SU-DHL-6 (cell line): Measurements from ENCODE around the gene KRT78.

ENCODE experiments used
- H2AFZ ChIP-seq: fragments of 200-600 bp; sonication (generic); 2 replicates; pipeline ENCODE4 v1.6.1; 2014; ENCODE audit warnings: low read depth, mild to moderate bottlenecking, moderate library complexity, mixed read lengths, antibody characterized with exemption, low read length; ENCODE audit not compliant: severe bottlenecking
- H3F3A ChIP-seq: fragments of 200-600 bp; shearing (Covaris generic); 2 replicates; pipeline ENCODE4 v1.6.0; 2016; ENCODE audit warnings: antibody characterized with exemption, mild to moderate bottlenecking; ENCODE audit not compliant: insufficient read depth
- H3K27ac ChIP-seq: fragments of 200-600 bp; sonication (generic); 2 replicates; pipeline ENCODE4 v1.5.1; 2016; ENCODE audit warnings: low read depth, mild to moderate bottlenecking, low read length, moderate library complexity, mixed read lengths
- H3K27me3 ChIP-seq: fragments of 200-600 bp; sonication (generic), shearing (Covaris generic); 2 replicates; pipeline ENCODE4 v1.6.0; 2014; ENCODE audit warnings: mild to moderate bottlenecking, low read length
- H3K36me3 ChIP-seq: fragments of 200-600 bp; sonication (generic); 2 replicates; pipeline ENCODE4 v1.6.1; 2014; ENCODE audit warnings: mild to moderate bottlenecking, low read length, mixed read lengths
- H3K4me2 ChIP-seq: fragments of 300-600, 200-600 bp; shearing (Covaris generic), sonication (generic); 2 replicates; pipeline ENCODE4 v1.6.0; 2014; ENCODE audit warnings: low read length, low read depth, mild to moderate bottlenecking; ENCODE audit not compliant: poor library complexity, severe bottlenecking
- H3K4me3 ChIP-seq: fragments of 200-600 bp; sonication (generic); 2 replicates; pipeline ENCODE4 v1.5.1; 2014; ENCODE audit warnings: antibody characterized with exemption, low read length, mild to moderate bottlenecking, mixed read lengths; ENCODE audit not compliant: insufficient read depth, poor library complexity, severe bottlenecking
- H3K79me2 ChIP-seq: fragments of 200-600 bp; sonication (generic); 2 replicates; pipeline ENCODE4 v1.6.1; 2014; ENCODE audit warnings: mild to moderate bottlenecking, low read length, moderate library complexity; ENCODE audit not compliant: insufficient read depth
- H3K9ac ChIP-seq: fragments of 200-600 bp; sonication (generic); 2 replicates; pipeline ENCODE4 v1.7.0; 2014; ENCODE audit warnings: mild to moderate bottlenecking, low read length
- H3K9me2 ChIP-seq: fragments of 200-600 bp; sonication (generic); replicated peaks from 2 replicates; pipeline ENCODE4 v1.6.1; 2014; ENCODE audit warnings: low read length; ENCODE audit not compliant: insufficient read depth
- H3K9me3 ChIP-seq: fragments of 200-600 bp; sonication (generic); 2 replicates; pipeline ENCODE4 v1.6.1; 2014; ENCODE audit warnings: low read length, mixed read lengths; ENCODE audit not compliant: insufficient read depth
- H4K20me1 ChIP-seq: fragments of 200-600 bp; sonication (generic); 2 replicates; pipeline ENCODE4 v1.6.1; 2014; ENCODE audit warnings: low read depth, mild to moderate bottlenecking, antibody characterized with exemption, low read length, moderate library complexity, mixed read lengths
- EZH2phosphoT487 ChIP-seq: fragments of 200-600 bp; sonication (generic), shearing (Covaris generic); conservative IDR thresholded peaks from 2 replicates; pipeline ENCODE4 v1.6.1; 2018; ENCODE audit warnings: mild to moderate bottlenecking, antibody characterized with exemption, low read length, moderate library complexity, mixed read lengths
- TF ChIP-seq, protein P1 (sequence below): fragments of 200-600 bp; sonication (generic); IDR thresholded peaks from one replicate; pipeline ENCODE4 v1.5.1; 2017; ENCODE audit warnings: antibody characterized with exemption, mild to moderate bottlenecking, low read length, moderate library complexity; ENCODE audit not compliant: insufficient read depth, poor library complexity, severe bottlenecking

The KRT78 gene

DNA sequence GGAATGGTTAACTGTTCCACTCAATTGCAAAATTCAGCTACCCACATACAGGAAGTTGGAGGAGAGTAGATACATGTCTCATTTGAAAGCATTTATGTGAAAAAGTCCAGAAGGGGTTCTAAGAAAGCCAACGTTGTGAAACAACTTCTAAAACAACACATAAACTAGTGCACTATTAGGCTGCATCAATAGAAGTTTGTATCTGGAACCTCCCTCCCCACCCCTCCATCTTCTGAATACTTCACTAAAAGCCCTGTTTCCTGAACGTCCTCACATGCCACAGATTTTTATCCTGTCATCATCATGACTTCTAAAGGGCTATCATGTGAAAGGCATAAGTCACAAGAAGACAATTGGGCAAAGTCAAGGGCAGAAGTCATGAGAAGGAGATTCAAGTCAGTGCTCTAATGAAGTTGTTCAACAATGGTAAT, 20.2 kb downstream of the KRT78 start:
- H3K79me2 ChIP-seq = no peaks in the 10 kb centered on the region
- TF ChIP-seq, protein P1, sequence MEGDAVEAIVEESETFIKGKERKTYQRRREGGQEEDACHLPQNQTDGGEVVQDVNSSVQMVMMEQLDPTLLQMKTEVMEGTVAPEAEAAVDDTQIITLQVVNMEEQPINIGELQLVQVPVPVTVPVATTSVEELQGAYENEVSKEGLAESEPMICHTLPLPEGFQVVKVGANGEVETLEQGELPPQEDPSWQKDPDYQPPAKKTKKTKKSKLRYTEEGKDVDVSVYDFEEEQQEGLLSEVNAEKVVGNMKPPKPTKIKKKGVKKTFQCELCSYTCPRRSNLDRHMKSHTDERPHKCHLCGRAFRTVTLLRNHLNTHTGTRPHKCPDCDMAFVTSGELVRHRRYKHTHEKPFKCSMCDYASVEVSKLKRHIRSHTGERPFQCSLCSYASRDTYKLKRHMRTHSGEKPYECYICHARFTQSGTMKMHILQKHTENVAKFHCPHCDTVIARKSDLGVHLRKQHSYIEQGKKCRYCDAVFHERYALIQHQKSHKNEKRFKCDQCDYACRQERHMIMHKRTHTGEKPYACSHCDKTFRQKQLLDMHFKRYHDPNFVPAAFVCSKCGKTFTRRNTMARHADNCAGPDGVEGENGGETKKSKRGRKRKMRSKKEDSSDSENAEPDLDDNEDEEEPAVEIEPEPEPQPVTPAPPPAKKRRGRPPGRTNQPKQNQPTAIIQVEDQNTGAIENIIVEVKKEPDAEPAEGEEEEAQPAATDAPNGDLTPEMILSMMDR = no peak
- no peak for TF ChIP-seq EZH2phosphoT487
- no peaks in the 10 kb centered on the region for H3K36me3 ChIP-seq
- H4K20me1 ChIP-seq = no peaks in the 10 kb centered on the region
- no peak overlapping the region for H3K27ac ChIP-seq
- no peak overlapping the region for H3K4me2 ChIP-seq
- H3K9me3 ChIP-seq = no peaks in the 10 kb centered on the region
- H3K27me3 ChIP-seq = 0 out of 2 replicates have a peak, but pooled peaks cover 4% of the 10 kb centered on the region
- H2AFZ ChIP-seq = no peak overlapping the region
- H3K9ac ChIP-seq = no peak overlapping the region
- H3F3A ChIP-seq = no peaks in the 10 kb centered on the region
- no peak overlapping the region for H3K4me3 ChIP-seq
- H3K9me2 ChIP-seq = no peaks in the 10 kb centered on the region

DNA sequence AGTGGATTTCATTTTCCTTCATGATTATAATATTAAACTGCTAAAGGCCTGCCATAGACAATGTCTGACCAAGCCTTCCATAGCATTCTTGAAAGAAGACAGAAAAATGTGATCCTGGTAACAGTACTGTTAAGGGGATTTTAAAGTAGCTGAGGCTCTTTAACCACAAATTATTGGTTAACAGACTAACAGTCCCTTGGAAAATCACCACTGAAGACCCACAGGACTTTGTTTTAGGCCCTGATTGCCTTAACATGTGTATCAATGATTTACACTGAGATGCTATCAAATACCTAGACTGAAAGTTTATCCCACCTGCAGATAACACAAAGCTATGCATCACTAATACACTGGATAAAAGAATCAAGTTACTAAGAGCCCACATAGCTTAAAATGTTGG, 20.6 kb downstream of the KRT78 start:
- H3K79me2 ChIP-seq = no peaks in the 10 kb centered on the region
- no peak overlapping the region for H3K27ac ChIP-seq
- no peaks in the 10 kb centered on the region for H3K9me2 ChIP-seq
- no peak overlapping the region for H2AFZ ChIP-seq
- no peaks in the 10 kb centered on the region for H3K36me3 ChIP-seq
- H3K9ac ChIP-seq = no peak overlapping the region
- H3K4me3 ChIP-seq = no peak overlapping the region
- no peaks in the 10 kb centered on the region for H3F3A ChIP-seq
- no peak for TF ChIP-seq EZH2phosphoT487
- TF ChIP-seq, protein P1 = no peak
- no peaks in the 10 kb centered on the region for H3K9me3 ChIP-seq
- H3K27me3 ChIP-seq = 0 out of 2 replicates have a peak, but pooled peaks cover 4% of the 10 kb centered on the region
- H3K4me2 ChIP-seq = no peak overlapping the region
- H4K20me1 ChIP-seq = no peaks in the 10 kb centered on the region

DNA sequence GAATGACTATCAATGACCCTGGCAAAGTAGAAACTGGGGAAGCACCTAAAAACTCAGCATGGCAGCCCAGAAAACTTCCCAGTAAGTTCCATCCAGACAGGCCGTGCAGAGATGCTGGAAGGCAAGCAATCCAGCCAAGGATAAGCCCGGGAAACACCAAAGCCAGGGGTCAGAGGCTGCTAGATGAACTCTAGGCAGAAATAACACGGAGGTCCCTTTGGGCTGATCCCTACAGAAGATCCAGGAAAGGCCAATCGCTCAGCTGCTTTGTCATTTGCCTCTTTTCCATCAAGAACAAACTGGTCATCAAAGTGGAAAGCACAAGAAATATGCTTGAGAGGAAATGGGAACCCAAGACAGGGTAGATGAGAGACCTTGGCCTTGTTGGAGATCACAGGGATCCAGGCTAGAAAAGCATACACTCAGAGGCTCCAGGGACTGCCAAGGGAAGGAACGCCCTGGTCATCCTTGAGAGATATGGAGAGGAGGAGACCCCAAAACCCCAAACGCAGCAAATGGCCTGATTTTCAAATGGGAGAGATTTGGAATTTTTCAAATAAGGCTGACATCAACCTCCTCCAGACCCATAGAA, 21.2 kb downstream of the KRT78 start:
- 0 out of 2 replicates have a peak, but pooled peaks cover 4% of the 10 kb centered on the region for H3K27me3 ChIP-seq
- no peaks in the 10 kb centered on the region for H3F3A ChIP-seq
- no peaks in the 10 kb centered on the region for H4K20me1 ChIP-seq
- H3K9me2 ChIP-seq = no peaks in the 10 kb centered on the region
- H3K36me3 ChIP-seq = no peaks in the 10 kb centered on the region
- H3K9ac ChIP-seq = no peak overlapping the region
- TF ChIP-seq EZH2phosphoT487 = no peak
- TF ChIP-seq, protein P1 = no peak
- no peaks in the 10 kb centered on the region for H3K9me3 ChIP-seq
- no peak overlapping the region for H3K27ac ChIP-seq
- H3K79me2 ChIP-seq = no peaks in the 10 kb centered on the region
- no peak overlapping the region for H3K4me2 ChIP-seq
- H3K4me3 ChIP-seq = no peak overlapping the region
- no peak overlapping the region for H2AFZ ChIP-seq
